ENCODE results near the gene ACAA2.
"Not testable (repeated sequence)": the region's sequence is repeated elsewhere in the genome, so short reads cannot be mapped to it uniquely, and the experiment has no call there.

ACAA2 gene

GRCh38 chr18:49845629-49846360 is 32.5 kb upstream of the ACAA2 start:
- no peak for DNase-seq (ENCODE audit: low spot score)

GRCh38 chr18:49844903-49845302 is 31.6 kb upstream of the ACAA2 start:
- no peak for DNase-seq (ENCODE audit: low spot score)

- no peak for DNase-seq (ENCODE audit: low spot score)
Observed at GRCh38 chr18:49843778-49844625, 30.7 kb upstream of the ACAA2 start.

GRCh38 chr18:49843131-49843530 is 29.8 kb upstream of the ACAA2 start:
- no peak for DNase-seq (ENCODE audit: low spot score)

- no peak for DNase-seq (ENCODE audit: low spot score)
Observed at GRCh38 chr18:49842656-49843055, 29.3 kb upstream of the ACAA2 start.

- no peak for DNase-seq (ENCODE audit: low spot score)
Observed at GRCh38 chr18:49841236-49842217, 28.2 kb upstream of the ACAA2 start.

GRCh38 chr18:49839012-49839411 is 25.7 kb upstream of the ACAA2 start:
- no peak for DNase-seq (ENCODE audit: low spot score)

- DNase-seq (ENCODE audit: low spot score) = no peak
Observed at GRCh38 chr18:49838381-49838780, 25.0 kb upstream of the ACAA2 start.

GRCh38 chr18:49837889-49838288 is 24.6 kb upstream of the ACAA2 start:
- no peak for DNase-seq (ENCODE audit: low spot score)

- DNase-seq (ENCODE audit: low spot score) = not testable (repeated sequence)
Observed at GRCh38 chr18:49837316-49837835, 24.0 kb upstream of the ACAA2 start.

- no peak for DNase-seq (ENCODE audit: low spot score)
Observed at GRCh38 chr18:49835405-49835804, 22.1 kb upstream of the ACAA2 start.

- DNase-seq (ENCODE audit: low spot score) = no peak
Observed at GRCh38 chr18:49834258-49834657, 20.9 kb upstream of the ACAA2 start.

- no peak for DNase-seq (ENCODE audit: low spot score)
Observed at GRCh38 chr18:49833814-49834213, 20.5 kb upstream of the ACAA2 start.

- DNase-seq (ENCODE audit: low spot score) = no peak
Observed at GRCh38 chr18:49832221-49832647, 18.9 kb upstream of the ACAA2 start.

GRCh38 chr18:49827996-49828395 is 14.7 kb upstream of the ACAA2 start:
- no peak for DNase-seq (ENCODE audit: low spot score)

GRCh38 chr18:49819823-49820671 is 6.7 kb upstream of the ACAA2 start:
- DNase-seq (ENCODE audit: low spot score) = no peak

- DNase-seq (ENCODE audit: low spot score) = no peak
Observed at GRCh38 chr18:49819071-49819662, 5.8 kb upstream of the ACAA2 start.

GRCh38 chr18:49817947-49818346 is 4.6 kb upstream of the ACAA2 start:
- no peak for DNase-seq (ENCODE audit: low spot score)

GRCh38 chr18:49815927-49816326 is 2.6 kb upstream of the ACAA2 start:
- DNase-seq (ENCODE audit: low spot score) = no peak

GRCh38 chr18:49814147-49814499 is 790 bp upstream of the ACAA2 start:
- DNase-seq (ENCODE audit: low spot score) = no peak

- no peak for DNase-seq (ENCODE audit: low spot score)
Observed at GRCh38 chr18:49813069-49813318, 339 bp downstream of the ACAA2 start.

Data from putamen (tissue), 1 donor.